ENCODE data around the gene PTCD3.

- no peak for TF ChIP-seq POLR2A (IDR thresholded peaks at IDR 0.05; ENCODE audit: low read depth, low read length)
- no peak for TF ChIP-seq BHLHE40 (IDR thresholded peaks at IDR 0.05; ENCODE audit: low read depth, low read length)
- no peak for TF ChIP-seq CEBPB (IDR thresholded peaks at IDR 0.05; ENCODE audit: low read depth, low read length)
- no peak for TF ChIP-seq USF2 (IDR thresholded peaks at IDR 0.05; ENCODE audit: low read depth, low read length)
These were observed 3.9 kb upstream of the PTCD3 start for GRCh38 chr2:86102157-86102556.
